Type B pancreatic cell (in vitro differentiated cells): ENCODE data around the gene ATXN10. TPM values are rescaled to one million over a fixed set of nuclear protein-coding genes. Genes with fewer than 3 reads are reported as not detected.
A peak's percentile ranks its signal among the peaks of the same experiment; 100 is the strongest.

Experiments
- DNase-seq: peaks from one replicate; pipeline ENCODE4 v3.0.0; 2021; ENCODE audit warnings: mixed read lengths; ENCODE audit not compliant: unreplicated experiment; ENCODE audit errors: extremely low spot score
- H3K27ac Mint-ChIP-seq: 2 replicates; pipeline ENCODE4 v1.8.0; 2021; ENCODE audit warnings: mild to moderate bottlenecking, mixed read lengths
- H3K27me3 Mint-ChIP-seq: 2 replicates; pipeline ENCODE4 v1.8.0; 2021; ENCODE audit warnings: mixed read lengths
- H3K36me3 Mint-ChIP-seq: 2 replicates; pipeline ENCODE4 v1.8.0; 2021; ENCODE audit warnings: mixed read lengths
- H3K4me1 Mint-ChIP-seq: one replicate; pipeline ENCODE4 v1.8.0; 2021; ENCODE audit warnings: mixed read lengths; ENCODE audit not compliant: unreplicated experiment
- H3K4me3 Mint-ChIP-seq: 2 replicates; pipeline ENCODE4 v1.8.0; 2021; ENCODE audit warnings: mild to moderate bottlenecking, mixed read lengths
- H3K9me3 Mint-ChIP-seq: 2 replicates; pipeline ENCODE4 v1.8.0; 2021; ENCODE audit warnings: mixed read lengths
- total RNA-seq: library from RNA; stranded (reverse); gene quantifications from 2 replicates; pipeline ENCODE4 v1.2.1, GENCODE V29; 2021; ENCODE audit warnings: low replicate concordance
- TF ChIP-seq, protein P1 (sequence below): fragments of 200-600 bp; sonication (generic); conservative IDR thresholded peaks from 2 replicates; pipeline ENCODE4 v1.5.0; 2021; ENCODE audit warnings: antibody characterized with exemption, mild to moderate bottlenecking

Gene ATXN10
- total RNA-seq, 1 donor from 2014 or later, result 182 TPM

- no peaks in the 10 kb centered on the region for H3K9me3 Mint-ChIP-seq
- H3K4me1 Mint-ChIP-seq, result peaks cover 13% of the 10 kb centered on the region
- H3K4me3 Mint-ChIP-seq, result no peak overlapping the region
- TF ChIP-seq, protein P1, sequence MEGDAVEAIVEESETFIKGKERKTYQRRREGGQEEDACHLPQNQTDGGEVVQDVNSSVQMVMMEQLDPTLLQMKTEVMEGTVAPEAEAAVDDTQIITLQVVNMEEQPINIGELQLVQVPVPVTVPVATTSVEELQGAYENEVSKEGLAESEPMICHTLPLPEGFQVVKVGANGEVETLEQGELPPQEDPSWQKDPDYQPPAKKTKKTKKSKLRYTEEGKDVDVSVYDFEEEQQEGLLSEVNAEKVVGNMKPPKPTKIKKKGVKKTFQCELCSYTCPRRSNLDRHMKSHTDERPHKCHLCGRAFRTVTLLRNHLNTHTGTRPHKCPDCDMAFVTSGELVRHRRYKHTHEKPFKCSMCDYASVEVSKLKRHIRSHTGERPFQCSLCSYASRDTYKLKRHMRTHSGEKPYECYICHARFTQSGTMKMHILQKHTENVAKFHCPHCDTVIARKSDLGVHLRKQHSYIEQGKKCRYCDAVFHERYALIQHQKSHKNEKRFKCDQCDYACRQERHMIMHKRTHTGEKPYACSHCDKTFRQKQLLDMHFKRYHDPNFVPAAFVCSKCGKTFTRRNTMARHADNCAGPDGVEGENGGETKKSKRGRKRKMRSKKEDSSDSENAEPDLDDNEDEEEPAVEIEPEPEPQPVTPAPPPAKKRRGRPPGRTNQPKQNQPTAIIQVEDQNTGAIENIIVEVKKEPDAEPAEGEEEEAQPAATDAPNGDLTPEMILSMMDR, result no peak
- H3K36me3 Mint-ChIP-seq, result peaks cover 35% of the 10 kb centered on the region
- H3K27ac Mint-ChIP-seq, result no peak overlapping the region
- no peak for DNase-seq
- no peaks in the 10 kb centered on the region for H3K27me3 Mint-ChIP-seq
Measured at GRCh38 chr22:45814198-45814597, 142.6 kb downstream of the ATXN10 start.

- Mint-ChIP-seq H3K36me3 (peaks cover 38% of the 10 kb centered on the region), H3K9me3 (no peaks in the 10 kb centered on the region), H3K27ac (no peak overlapping the region), H3K4me1 (peaks cover 13% of the 10 kb centered on the region), H3K4me3 (no peak overlapping the region), H3K27me3 (no peaks in the 10 kb centered on the region)
- TF ChIP-seq, protein P1, result no peak
- no peak for DNase-seq
Measured at GRCh38 chr22:45816776-45817175, 145.1 kb downstream of the ATXN10 start.

DNA sequence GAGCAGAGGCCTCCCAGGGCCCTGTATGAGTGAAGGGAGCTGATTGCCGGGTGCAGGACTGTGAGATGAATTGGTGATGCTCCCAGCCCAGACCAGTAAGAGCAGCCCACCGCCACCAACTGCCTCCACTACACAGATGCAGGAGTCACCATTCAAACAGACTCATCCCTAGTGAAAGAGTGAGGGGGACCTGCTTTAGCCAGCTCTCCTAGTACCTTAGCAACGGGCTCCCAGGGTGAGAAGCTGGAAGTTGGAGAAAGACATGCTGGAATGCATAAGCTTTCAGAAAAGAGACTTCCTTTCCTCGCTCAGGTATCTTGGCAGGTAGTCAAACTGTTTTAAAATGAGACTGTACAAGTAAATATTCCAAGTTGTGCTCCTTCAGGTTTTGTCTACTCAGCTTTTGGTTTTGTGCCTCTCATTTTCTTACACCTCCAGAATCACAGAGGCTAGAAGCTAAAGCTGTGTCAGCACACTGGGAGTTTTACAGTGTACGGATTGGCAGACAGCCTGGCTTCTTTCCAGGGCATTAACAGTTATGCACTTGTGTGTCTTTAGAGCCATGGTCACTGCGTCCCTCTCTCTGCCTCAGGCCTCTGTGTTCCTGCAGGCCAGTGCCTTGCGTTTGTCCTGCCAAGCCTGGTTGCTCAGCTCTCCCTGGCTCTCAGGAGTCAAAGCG is 146.2 kb downstream of the ATXN10 start:
- H3K27me3 Mint-ChIP-seq, result no peaks in the 10 kb centered on the region
- H3K36me3 Mint-ChIP-seq, result peaks cover 35% of the 10 kb centered on the region
- no peak for DNase-seq
- H3K27ac Mint-ChIP-seq, result peak overlapping the region; percentile 36
- no peak overlapping the region for H3K4me3 Mint-ChIP-seq
- peaks cover 13% of the 10 kb centered on the region for H3K4me1 Mint-ChIP-seq
- no peaks in the 10 kb centered on the region for H3K9me3 Mint-ChIP-seq
- TF ChIP-seq, protein P1, result no peak

- DNase-seq, result no peak
- H3K27ac Mint-ChIP-seq, result peak overlapping the region; percentile 36
- no peaks in the 10 kb centered on the region for H3K27me3 Mint-ChIP-seq
- H3K9me3 Mint-ChIP-seq, result no peaks in the 10 kb centered on the region
- TF ChIP-seq, protein P1, result no peak
- peaks cover 34% of the 10 kb centered on the region for H3K36me3 Mint-ChIP-seq
- H3K4me3 Mint-ChIP-seq, result no peak overlapping the region
- H3K4me1 Mint-ChIP-seq, result peaks cover 13% of the 10 kb centered on the region
Measured at GRCh38 chr22:45818424-45819085, 146.9 kb downstream of the ATXN10 start.

GRCh38 chr22:45819305-45819704 is 147.7 kb downstream of the ATXN10 start:
- Mint-ChIP-seq H3K4me3 (no peak overlapping the region), H3K27me3 (no peaks in the 10 kb centered on the region), H3K9me3 (no peaks in the 10 kb centered on the region), H3K36me3 (peaks cover 30% of the 10 kb centered on the region), H3K27ac (no peak overlapping the region), H3K4me1 (peaks cover 13% of the 10 kb centered on the region)
- no peak for DNase-seq
- TF ChIP-seq, protein P1, result no peak
